Sigmoid colon (tissue), 4 donors: ENCODE data around the gene IMMP2L.

Experiments
- POLR2A ChIP-seq, 2 donors: fragments of 450-650 bp; IDR thresholded peaks; one replicate each; pipeline ENCODE4 v1.6.1; 2016; ENCODE audit warnings: antibody characterized with exemption in 2 of 2, mild to moderate bottlenecking in 2 of 2, moderate library complexity in 2 of 2
- POLR2AphosphoS5 ChIP-seq, 4 donors: sonication (generic); formaldehyde crosslinking; IDR thresholded peaks; one replicate each; pipeline ENCODE4 v1.6.1; 2017; ENCODE audit warnings: antibody characterized with exemption in 4 of 4
- TF ChIP-seq, protein P1 (sequence below), 4 experiments: fragments of 450-650 bp in 3 of 4; fragments of 200-600 bp in 1 of 4; IDR thresholded peaks; one replicate each; pipeline ENCODE4 v1.5.1; 2016 to 2019; ENCODE audit warnings: antibody characterized with exemption in 4 of 4, mild to moderate bottlenecking in 3 of 4, moderate library complexity in 2 of 4

DNA sequence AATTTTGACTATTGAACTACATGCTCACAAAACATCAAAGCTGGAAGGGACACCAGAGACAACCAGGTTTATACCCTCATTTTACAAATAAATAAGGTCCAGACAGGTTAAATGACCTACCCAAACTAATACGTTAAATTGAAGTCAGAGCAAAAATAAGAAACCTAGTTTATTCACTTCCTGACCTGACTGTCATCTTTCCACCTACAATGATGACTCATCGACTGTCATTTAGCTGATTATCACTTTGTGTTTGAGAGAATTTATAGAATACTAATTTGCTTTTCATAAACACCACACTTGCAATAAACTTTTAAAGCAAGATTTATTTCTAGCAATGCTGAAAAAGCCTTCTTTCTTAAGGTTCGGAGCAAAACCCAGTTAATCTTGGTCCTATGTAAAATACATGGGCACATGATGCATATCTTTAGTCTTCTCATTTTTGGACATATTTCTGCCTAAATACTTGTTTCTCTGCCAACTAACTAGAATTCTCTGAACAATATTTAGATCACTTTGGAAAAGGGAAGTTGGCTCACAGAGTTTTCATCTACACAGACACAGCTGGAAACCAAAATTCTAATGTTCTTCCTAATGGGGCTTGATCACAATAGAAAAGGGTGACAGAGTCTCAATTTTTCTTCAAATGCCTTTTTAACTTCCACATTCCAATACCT, 488.1 kb downstream of the IMMP2L start:
- no peak for TF ChIP-seq POLR2AphosphoS5 (IDR thresholded peaks at IDR 0.05)
- TF ChIP-seq, protein P1, sequence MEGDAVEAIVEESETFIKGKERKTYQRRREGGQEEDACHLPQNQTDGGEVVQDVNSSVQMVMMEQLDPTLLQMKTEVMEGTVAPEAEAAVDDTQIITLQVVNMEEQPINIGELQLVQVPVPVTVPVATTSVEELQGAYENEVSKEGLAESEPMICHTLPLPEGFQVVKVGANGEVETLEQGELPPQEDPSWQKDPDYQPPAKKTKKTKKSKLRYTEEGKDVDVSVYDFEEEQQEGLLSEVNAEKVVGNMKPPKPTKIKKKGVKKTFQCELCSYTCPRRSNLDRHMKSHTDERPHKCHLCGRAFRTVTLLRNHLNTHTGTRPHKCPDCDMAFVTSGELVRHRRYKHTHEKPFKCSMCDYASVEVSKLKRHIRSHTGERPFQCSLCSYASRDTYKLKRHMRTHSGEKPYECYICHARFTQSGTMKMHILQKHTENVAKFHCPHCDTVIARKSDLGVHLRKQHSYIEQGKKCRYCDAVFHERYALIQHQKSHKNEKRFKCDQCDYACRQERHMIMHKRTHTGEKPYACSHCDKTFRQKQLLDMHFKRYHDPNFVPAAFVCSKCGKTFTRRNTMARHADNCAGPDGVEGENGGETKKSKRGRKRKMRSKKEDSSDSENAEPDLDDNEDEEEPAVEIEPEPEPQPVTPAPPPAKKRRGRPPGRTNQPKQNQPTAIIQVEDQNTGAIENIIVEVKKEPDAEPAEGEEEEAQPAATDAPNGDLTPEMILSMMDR (IDR thresholded peaks at IDR 0.05), result no peak
- no peak for TF ChIP-seq POLR2A (IDR thresholded peaks at IDR 0.05)
